Measurements from ENCODE around the gene DLGAP1.

DNA sequence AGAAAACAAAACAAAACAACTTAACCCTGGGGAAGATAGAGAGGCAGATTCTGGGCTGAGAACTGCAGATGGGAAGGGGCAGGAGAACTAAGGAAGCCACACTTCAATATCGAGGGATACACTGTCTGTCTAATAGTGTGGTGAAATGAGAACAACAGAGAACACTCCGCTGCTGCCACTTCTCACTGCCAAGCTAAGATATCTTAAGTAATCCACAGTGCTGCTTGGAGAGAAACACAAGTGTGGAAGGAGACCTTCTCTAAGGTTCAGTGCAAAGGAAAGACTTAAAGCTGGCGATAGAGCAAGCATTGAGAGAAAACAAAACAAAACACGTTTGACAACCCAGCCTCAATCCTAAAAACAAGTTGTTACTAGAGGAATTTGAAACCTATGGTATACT lies 37.4 kb downstream of the DLGAP1 start:
- no peak for TF ChIP-seq TCF12 (IDR thresholded peaks at IDR 0.05; ENCODE audit: low read depth)
- TF ChIP-seq RAD21 (IDR thresholded peaks at IDR 0.05; ENCODE audit: low read depth): no peak
- TF ChIP-seq YY1 (IDR thresholded peaks at IDR 0.05; ENCODE audit: low read depth): no peak
- no peak for TF ChIP-seq TEAD4 (IDR thresholded peaks at IDR 0.05)
- TF ChIP-seq, protein P1, sequence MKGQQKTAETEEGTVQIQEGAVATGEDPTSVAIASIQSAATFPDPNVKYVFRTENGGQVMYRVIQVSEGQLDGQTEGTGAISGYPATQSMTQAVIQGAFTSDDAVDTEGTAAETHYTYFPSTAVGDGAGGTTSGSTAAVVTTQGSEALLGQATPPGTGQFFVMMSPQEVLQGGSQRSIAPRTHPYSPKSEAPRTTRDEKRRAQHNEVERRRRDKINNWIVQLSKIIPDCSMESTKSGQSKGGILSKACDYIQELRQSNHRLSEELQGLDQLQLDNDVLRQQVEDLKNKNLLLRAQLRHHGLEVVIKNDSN (IDR thresholded peaks at IDR 0.05): no peak
- no peak for TF ChIP-seq EP300 (IDR thresholded peaks at IDR 0.05; ENCODE audit: borderline replicate concordance)
- TF ChIP-seq, protein P2, sequence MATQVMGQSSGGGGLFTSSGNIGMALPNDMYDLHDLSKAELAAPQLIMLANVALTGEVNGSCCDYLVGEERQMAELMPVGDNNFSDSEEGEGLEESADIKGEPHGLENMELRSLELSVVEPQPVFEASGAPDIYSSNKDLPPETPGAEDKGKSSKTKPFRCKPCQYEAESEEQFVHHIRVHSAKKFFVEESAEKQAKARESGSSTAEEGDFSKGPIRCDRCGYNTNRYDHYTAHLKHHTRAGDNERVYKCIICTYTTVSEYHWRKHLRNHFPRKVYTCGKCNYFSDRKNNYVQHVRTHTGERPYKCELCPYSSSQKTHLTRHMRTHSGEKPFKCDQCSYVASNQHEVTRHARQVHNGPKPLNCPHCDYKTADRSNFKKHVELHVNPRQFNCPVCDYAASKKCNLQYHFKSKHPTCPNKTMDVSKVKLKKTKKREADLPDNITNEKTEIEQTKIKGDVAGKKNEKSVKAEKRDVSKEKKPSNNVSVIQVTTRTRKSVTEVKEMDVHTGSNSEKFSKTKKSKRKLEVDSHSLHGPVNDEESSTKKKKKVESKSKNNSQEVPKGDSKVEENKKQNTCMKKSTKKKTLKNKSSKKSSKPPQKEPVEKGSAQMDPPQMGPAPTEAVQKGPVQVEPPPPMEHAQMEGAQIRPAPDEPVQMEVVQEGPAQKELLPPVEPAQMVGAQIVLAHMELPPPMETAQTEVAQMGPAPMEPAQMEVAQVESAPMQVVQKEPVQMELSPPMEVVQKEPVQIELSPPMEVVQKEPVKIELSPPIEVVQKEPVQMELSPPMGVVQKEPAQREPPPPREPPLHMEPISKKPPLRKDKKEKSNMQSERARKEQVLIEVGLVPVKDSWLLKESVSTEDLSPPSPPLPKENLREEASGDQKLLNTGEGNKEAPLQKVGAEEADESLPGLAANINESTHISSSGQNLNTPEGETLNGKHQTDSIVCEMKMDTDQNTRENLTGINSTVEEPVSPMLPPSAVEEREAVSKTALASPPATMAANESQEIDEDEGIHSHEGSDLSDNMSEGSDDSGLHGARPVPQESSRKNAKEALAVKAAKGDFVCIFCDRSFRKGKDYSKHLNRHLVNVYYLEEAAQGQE (IDR thresholded peaks at IDR 0.05; ENCODE audit: low read depth): no peak
- no peak for TF ChIP-seq TAF1 (IDR thresholded peaks at IDR 0.05; ENCODE audit: low read depth)

Measured in Ishikawa (cell line).